HFF-Myc (cell line): ENCODE results near the gene PCGF3.
"Not testable (repeated sequence)": the region's sequence is repeated elsewhere in the genome, so short reads cannot be mapped to it uniquely, and the experiment has no call there.

ENCODE experiments used
- DNase-seq: peaks from one replicate; pipeline ENCODE4 v3.0.0-alpha.2; 2011; ENCODE audit warnings: low read depth; ENCODE audit errors: extremely low read depth
- H3K4me3 ChIP-seq: replicated peaks from 2 replicates; pipeline ENCODE4 v1.5.1; 2011; ENCODE audit warnings: low read depth, mild to moderate bottlenecking, control low read depth, low read length
- CTCF ChIP-seq: IDR thresholded peaks from 2 replicates; pipeline ENCODE4 v1.5.1; 2012; ENCODE audit warnings: mild to moderate bottlenecking, low read depth, low read length, control low read depth; ENCODE audit errors: missing control alignments

The PCGF3 gene

GRCh38 chr4:687971-688853 lies 17.4 kb upstream of the PCGF3 start:
- DNase-seq: no peak
- no peak overlapping the region for H3K4me3 ChIP-seq
- TF ChIP-seq CTCF: no peak

GRCh38 chr4:688854-689681 lies 16.6 kb upstream of the PCGF3 start, which contains the start of gene SLC49A3:
Gene SLC49A3 (minus strand): TSS chr4:689151. CDS start chr4:689127, 24 bp downstream.
- TF ChIP-seq CTCF: no peak
- H3K4me3 ChIP-seq: no peak within 1 kb of the TSS
- no peak for DNase-seq

GRCh38 chr4:689723-690122 lies 15.9 kb upstream of the PCGF3 start:
- no peak overlapping the region for H3K4me3 ChIP-seq
- TF ChIP-seq CTCF: no peak
- DNase-seq: no peak

GRCh38 chr4:692771-693554 lies 12.7 kb upstream of the PCGF3 start:
- H3K4me3 ChIP-seq: no peak overlapping the region
- TF ChIP-seq CTCF: no peak
- no peak for DNase-seq

- H3K4me3 ChIP-seq, DNase-seq: not testable (repeated sequence)
Observed at GRCh38 chr4:694341-694940, 11.2 kb upstream of the PCGF3 start.

GRCh38 chr4:699816-700580 lies 5.6 kb upstream of the PCGF3 start:
- no peak overlapping the region for H3K4me3 ChIP-seq
- DNase-seq: no peak
- no peak for TF ChIP-seq CTCF
